Upper lobe of left lung (tissue), 6 donors: Measurements from ENCODE around the gene MSX2. TPM values are rescaled to one million over a fixed set of nuclear protein-coding genes. Genes with fewer than 3 reads are reported as not detected.

Experiments used
- ATAC-seq, 2 donors: fragments of 200-7000 bp; cut with Tn5 transposase; one replicate each; pipeline ENCODE4 v1.9.1; 2022; ENCODE audit warnings: mild to moderate bottlenecking in 2 of 2, moderate library complexity in 2 of 2; ENCODE audit not compliant: low FRiP score in 2 of 2
- DNase-seq, 2 donors: peaks; one replicate each; pipeline ENCODE4 v3.0.0-alpha.2; 2019 to 2020
- H3K27ac ChIP-seq, 4 donors: fragments of 200-600 bp; sonication (generic); one replicate each; pipeline ENCODE4 v1.5.1; 2016 to 2019
- H3K27me3 ChIP-seq, 4 donors: fragments of 200-600 bp; sonication (generic); one replicate each; pipeline ENCODE4 v1.5.1; 2017 to 2019
- H3K36me3 ChIP-seq, 4 donors: fragments of 200-600 bp; sonication (generic); one replicate each; pipeline ENCODE4 v1.5.1; 2016 to 2019
- H3K4me1 ChIP-seq, 4 donors: fragments of 200-600 bp; sonication (generic); one replicate each; pipeline ENCODE4 v1.5.1; 2018 to 2019
- H3K4me3 ChIP-seq, 4 donors: fragments of 200-600 bp; sonication (generic); one replicate each; pipeline ENCODE4 v1.5.1; 2017 to 2019; ENCODE audit warnings: mild to moderate bottlenecking in 2 of 4, moderate library complexity in 1 of 4
- H3K9me3 ChIP-seq, 4 donors: fragments of 200-600 bp; sonication (generic); one replicate each; pipeline ENCODE4 v1.5.1; 2018 to 2019
- EP300 ChIP-seq, 4 donors: sonication (generic); formaldehyde crosslinking; IDR thresholded peaks; one replicate each; pipeline ENCODE4 v1.5.1; 2017; ENCODE audit warnings: antibody characterized with exemption in 4 of 4, control low read depth in 2 of 4
- POLR2A ChIP-seq, 4 donors: fragments of 450-650 bp; IDR thresholded peaks; one replicate each; pipeline ENCODE4 v1.5.1; 2016 to 2017; ENCODE audit warnings: antibody characterized with exemption in 4 of 4, mild to moderate bottlenecking in 2 of 4
- POLR2AphosphoS5 ChIP-seq, 2 donors: sonication (generic); formaldehyde crosslinking; IDR thresholded peaks; one replicate each; pipeline ENCODE4 v1.5.1; 2017; ENCODE audit warnings: antibody characterized with exemption in 2 of 2
- WGBS, 2 donors: methylation state at CpG; one replicate each; pipeline ENCODE4 v1.1.5; 2017 to 2018; 5-methylcytosine and 5-hydroxymethylcytosine counted together
- total RNA-seq, 6 donors: library from RNA; depleted of rRNA in 4 of 6; stranded (reverse); fragments of >200 nt in 4 of 6; gene quantifications; one replicate each; pipeline versions ENCODE4 v1.1.0 to v1.2.1, GENCODE V29; 2016 to 2021
- TF ChIP-seq, protein P1 (sequence below), 6 experiments: fragments of 450-650 bp in 4 of 6; fragments of 200-600 bp in 2 of 6; sonication (generic) in 2 of 6; IDR thresholded peaks; one replicate each; pipeline ENCODE4 v1.5.1; 2016 to 2019; ENCODE audit warnings: antibody characterized with exemption in 6 of 6
- donor health status: DM: no; HTN: no; CAD: no; lungs with moderate emphysema.
- donor health status: DM: no; HTN: yes; CAD: no; lungs with severe emphysema.

Gene MSX2
- total RNA-seq, 6 donors from 2014 or later = 0.44 to 1.6 (median 1.5) TPM; not detected in 2

DNA sequence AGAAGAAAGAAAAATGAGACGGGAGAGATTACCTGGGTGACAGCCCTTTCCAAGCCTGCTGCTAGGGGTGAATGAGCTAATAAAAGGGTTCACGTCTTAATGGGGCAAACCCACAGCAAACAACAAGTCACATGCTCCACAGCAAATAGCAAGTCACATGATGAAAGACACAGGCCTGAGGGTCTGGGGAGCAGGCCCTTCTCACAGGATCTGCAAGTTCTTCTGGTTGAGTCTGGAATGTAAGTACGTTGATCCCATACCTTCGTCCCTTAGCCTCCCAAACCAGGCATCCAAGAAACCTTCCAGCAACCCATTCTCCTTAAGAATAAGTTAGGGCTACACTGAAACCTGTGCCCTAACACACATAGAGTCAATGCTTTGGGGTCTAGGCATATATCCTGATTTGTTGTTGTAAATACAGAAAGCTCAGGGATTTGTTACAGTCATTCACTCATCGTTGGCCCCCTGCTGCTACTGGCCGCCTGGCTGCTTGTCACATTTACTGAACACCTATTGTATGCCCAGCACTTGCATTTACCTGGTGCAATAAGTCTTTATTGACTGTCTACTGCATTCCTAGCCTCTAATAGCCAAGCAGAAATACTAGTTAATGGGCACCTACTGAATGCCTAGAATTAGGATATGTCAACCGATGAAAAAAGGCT lies 43.3 kb upstream of the MSX2 start:
- TF ChIP-seq, protein P1, sequence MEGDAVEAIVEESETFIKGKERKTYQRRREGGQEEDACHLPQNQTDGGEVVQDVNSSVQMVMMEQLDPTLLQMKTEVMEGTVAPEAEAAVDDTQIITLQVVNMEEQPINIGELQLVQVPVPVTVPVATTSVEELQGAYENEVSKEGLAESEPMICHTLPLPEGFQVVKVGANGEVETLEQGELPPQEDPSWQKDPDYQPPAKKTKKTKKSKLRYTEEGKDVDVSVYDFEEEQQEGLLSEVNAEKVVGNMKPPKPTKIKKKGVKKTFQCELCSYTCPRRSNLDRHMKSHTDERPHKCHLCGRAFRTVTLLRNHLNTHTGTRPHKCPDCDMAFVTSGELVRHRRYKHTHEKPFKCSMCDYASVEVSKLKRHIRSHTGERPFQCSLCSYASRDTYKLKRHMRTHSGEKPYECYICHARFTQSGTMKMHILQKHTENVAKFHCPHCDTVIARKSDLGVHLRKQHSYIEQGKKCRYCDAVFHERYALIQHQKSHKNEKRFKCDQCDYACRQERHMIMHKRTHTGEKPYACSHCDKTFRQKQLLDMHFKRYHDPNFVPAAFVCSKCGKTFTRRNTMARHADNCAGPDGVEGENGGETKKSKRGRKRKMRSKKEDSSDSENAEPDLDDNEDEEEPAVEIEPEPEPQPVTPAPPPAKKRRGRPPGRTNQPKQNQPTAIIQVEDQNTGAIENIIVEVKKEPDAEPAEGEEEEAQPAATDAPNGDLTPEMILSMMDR (IDR thresholded peaks at IDR 0.05) = no peak
- TF ChIP-seq POLR2A (IDR thresholded peaks at IDR 0.05) (no peak), POLR2AphosphoS5 (IDR thresholded peaks at IDR 0.05) (no peak), EP300 (IDR thresholded peaks at IDR 0.05) (no peak)
- H3K27ac ChIP-seq = no peak overlapping the region
- no peak for DNase-seq
- WGBS, 2 donors = 75 to 80% methylated on average over 6 to 7 of the region's 7 CpGs
- H3K27me3 ChIP-seq = no peaks in the 10 kb centered on the region
- no peak overlapping the region for H3K4me3 ChIP-seq
- peaks cover 0 to 3% (median 0%) of the 10 kb centered on the region in 4 donors for H3K9me3 ChIP-seq
- H3K4me1 ChIP-seq = no peaks in the 10 kb centered on the region
- no peaks in the 10 kb centered on the region for H3K36me3 ChIP-seq
- ATAC-seq = no peak

- Histone ChIP-seq H3K9me3 (no peaks in the 10 kb centered on the region), H3K4me3 (no peak overlapping the region), H3K36me3 (no peaks in the 10 kb centered on the region), H3K27me3 (peaks cover 0 to 14% (median 5%) of the 10 kb centered on the region in 4 donors), H3K27ac (no peak overlapping the region), H3K4me1 (no peaks in the 10 kb centered on the region)
- DNase-seq (no peak), ATAC-seq (no peak)
- no peak for TF ChIP-seq EP300 (IDR thresholded peaks at IDR 0.05)
- no peak for TF ChIP-seq POLR2AphosphoS5 (IDR thresholded peaks at IDR 0.05)
- TF ChIP-seq, protein P1 (IDR thresholded peaks at IDR 0.05) = no peak
- TF ChIP-seq POLR2A (IDR thresholded peaks at IDR 0.05) = no peak
These were observed 36.9 kb upstream of the MSX2 start for GRCh38 chr5:174687503-174687902.

- H3K9me3 ChIP-seq = no peaks in the 10 kb centered on the region
- TF ChIP-seq POLR2A (IDR thresholded peaks at IDR 0.05) (no peak), EP300 (IDR thresholded peaks at IDR 0.05) (no peak), POLR2AphosphoS5 (IDR thresholded peaks at IDR 0.05) (no peak)
- TF ChIP-seq, protein P1 (IDR thresholded peaks at IDR 0.05) = no peak
- DNase-seq = no peak
- no peak overlapping the region for H3K27ac ChIP-seq
- no peaks in the 10 kb centered on the region for H3K36me3 ChIP-seq
- WGBS, 2 donors = 5 to 13% methylated on average over 30 of the region's 30 CpGs
- no peak overlapping the region for H3K4me3 ChIP-seq
- H3K4me1 ChIP-seq = no peaks in the 10 kb centered on the region
- ATAC-seq = no peak
- H3K27me3 ChIP-seq = peaks cover 0 to 21% (median 9%) of the 10 kb centered on the region in 4 donors
These were observed 35.7 kb upstream of the MSX2 start for GRCh38 chr5:174688441-174689354.

DNA sequence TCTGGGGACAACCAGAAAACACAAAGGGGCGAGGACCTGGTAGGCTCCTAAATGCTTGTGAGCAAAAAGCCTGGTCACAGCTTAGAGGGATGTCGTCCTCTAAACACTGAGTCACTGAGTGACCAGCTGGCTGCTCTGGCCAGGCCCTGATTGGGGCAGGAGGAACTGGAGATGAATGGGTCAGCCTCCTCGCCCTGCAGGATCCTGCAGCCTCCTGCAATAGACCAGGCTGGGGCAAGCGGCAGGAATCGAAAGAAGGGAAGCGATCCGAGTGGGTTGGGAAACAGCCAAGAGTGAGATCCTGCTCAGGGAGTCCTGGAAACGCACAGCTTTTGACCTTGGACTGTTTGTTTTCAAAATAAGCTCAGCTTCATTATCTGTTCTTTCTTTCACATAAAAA lies 34.1 kb upstream of the MSX2 start:
- no peaks in the 10 kb centered on the region for H3K4me1 ChIP-seq
- no peak for DNase-seq
- TF ChIP-seq POLR2A (IDR thresholded peaks at IDR 0.05) (no peak), EP300 (IDR thresholded peaks at IDR 0.05) (no peak), POLR2AphosphoS5 (IDR thresholded peaks at IDR 0.05) (no peak)
- TF ChIP-seq, protein P1 (IDR thresholded peaks at IDR 0.05) = no peak
- no peaks in the 10 kb centered on the region for H3K9me3 ChIP-seq
- ATAC-seq = peak in 1 of 2 donors; percentile 39
- H3K36me3 ChIP-seq = no peaks in the 10 kb centered on the region
- no peak overlapping the region for H3K27ac ChIP-seq
- WGBS, 2 donors = 19 to 30% methylated on average over 8 of the region's 8 CpGs
- no peak overlapping the region for H3K4me3 ChIP-seq
- H3K27me3 ChIP-seq = peaks cover 0 to 22% (median 9%) of the 10 kb centered on the region in 4 donors
